ENCODE measurements around the gene TMEM187.
A peak's percentile ranks its signal among the peaks of the same experiment; 100 is the strongest.

The TMEM187 gene

DNA sequence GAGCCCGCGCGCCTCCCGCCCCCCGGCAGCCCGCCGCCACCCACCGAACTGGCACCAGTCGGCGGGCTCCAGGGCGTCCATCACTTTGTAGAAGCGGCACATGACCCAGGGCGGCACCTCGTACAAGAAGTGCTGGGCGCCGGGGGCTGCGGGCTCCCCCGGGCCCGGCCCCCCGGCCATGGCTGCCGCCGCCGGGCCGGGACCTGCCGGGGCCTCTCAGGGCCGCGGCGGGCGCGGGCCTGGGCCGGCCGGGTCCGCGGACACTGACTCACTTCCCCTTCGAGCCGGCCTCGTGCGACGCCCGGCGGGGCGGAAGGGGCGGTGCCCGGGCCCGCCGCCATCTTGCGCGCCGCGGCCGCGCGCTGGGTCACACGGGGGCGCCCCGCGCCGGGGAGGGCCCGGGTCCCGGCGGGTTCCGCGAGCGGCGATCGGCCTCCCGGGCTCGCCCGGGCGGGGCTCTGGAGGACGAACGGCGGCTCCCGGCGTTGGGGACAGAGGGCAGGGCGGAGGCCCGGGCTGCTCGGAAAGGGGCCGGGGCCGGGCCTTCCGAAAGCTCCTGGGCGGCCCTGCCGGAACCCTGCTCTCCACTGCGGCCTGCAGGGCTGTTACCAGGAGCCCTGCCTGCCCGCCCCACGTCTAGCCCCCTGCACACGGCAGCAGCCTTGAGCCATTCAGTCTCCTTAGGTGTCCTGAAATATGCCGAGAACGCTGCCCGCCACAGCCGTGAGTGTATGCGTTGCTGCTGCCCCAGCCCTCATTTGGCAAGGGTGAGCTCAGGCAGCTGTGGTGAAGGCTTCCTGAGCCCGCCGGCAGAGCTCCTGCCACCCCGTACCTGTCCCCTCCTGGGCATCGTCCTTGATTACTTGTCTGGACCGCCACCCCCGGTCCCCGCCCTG is 47.3 kb downstream of the TMEM187 start, which contains the start of gene IRAK1:
TSS of gene IRAK1 (minus strand) at position 270 of the 896 bp plus-strand sequence. CDS start at position 180, 90 bp downstream.
- DNase-seq = peak; percentile 67

- DNase-seq = no peak
Observed at GRCh38 chrX:154020536-154021115, 48.1 kb downstream of the TMEM187 start.

GRCh38 chrX:154021131-154021611 is 48.6 kb downstream of the TMEM187 start:
- DNase-seq = no peak

DNA sequence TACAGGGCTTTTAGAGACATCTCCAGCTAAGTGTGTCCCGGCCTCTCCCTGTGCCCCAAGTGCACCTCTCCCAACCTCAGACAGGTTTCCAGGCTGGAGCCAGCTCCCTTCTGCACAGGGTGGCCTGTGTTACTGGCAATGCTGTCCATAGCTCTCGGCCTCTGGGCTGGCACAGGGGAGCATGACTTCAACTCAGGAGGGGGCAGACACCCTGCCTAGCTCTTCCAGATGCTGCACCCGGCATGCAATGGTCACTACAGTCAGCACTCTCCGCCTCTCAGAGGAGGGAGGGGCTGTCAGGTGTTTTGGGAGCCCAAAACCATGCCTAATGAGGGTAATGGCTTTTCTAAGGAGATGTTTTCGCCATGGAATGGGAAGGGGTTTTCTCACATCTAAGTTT is 49.6 kb downstream of the TMEM187 start:
- DNase-seq = no peak

- no peak for DNase-seq
Observed at GRCh38 chrX:154023276-154024000, 50.9 kb downstream of the TMEM187 start.

DNA sequence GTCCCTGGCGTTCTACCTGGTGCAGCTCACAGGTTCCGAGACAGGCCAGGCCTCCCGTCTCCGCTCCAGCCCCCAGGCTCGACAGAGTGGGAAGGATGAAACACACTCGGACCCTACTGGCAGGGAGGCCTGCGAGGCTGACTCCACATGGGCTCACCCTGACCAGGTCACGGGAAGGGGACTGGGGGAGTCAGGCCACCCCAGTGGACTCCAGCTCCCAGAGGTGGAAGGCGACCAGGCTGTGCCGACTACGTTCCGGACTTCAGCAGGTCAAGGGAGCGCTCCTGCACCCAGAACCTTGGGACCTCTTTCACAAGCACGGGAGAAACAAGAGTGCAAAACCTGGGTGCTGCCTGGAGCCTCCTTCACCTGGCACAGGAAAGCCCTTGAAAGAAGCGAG is 51.7 kb downstream of the TMEM187 start:
- no peak for DNase-seq

DNA sequence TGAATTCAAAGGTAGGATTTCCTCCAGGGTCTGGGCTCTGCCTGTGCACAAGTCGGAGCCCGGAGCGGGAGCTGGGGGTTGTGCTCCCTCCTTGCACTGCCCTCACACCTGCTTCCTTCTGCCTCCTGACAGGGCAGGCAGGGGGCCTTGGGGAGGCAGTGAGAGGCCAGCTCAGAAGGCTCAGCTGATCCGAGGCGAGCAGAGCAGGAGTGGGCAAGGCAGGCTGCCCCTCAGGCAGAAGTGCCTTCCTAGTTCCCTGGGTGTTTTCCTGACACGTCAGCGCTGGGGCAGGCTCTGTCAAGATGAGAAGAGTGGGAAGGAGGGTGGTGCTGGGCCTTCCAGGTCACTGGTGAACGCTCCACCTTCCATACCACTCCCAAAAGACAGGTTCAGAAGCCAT is 52.7 kb downstream of the TMEM187 start:
- DNase-seq = no peak

DNA sequence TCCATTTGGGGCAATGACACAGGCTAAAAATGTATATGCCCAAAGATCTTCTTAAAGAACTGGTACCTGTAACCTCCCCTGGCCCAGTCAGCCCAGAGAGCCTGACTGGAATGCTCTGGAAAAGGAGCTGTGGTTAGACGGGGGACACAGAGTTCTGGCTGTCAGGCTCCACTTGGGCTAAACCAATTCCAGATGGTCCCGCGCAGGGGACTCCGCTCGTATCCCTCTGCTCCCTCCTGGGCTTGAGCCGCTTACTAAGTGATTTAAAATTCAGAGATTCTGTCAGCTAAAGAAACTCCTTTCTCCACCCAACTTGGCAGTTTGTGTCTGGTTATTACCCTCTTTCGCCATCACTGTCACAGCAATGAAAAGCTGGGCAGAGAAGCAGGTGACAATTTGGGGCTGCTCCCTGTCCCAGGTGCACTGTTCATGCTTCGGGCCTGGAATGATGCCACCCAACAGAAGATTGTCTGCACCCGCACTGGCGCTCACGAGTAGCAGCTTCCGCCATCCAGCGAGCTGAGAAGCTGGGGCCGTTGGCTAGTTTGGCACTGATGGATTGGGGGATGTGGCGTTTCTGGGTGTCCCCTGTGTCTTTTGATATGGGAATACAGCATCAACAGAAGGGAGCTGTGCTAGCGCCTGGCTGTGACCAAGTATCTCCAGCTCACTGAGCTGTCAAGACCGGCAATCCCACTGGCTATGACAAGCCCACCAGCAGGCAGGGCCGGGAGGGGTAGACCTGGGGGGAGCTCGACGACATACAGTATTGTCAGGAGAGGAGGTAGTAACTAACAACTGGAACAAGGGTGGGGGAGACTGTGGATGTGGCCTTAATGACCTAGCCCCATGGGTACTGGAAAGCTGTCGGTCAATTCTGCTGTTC is 53.8 kb downstream of the TMEM187 start:
- no peak for DNase-seq

DNA sequence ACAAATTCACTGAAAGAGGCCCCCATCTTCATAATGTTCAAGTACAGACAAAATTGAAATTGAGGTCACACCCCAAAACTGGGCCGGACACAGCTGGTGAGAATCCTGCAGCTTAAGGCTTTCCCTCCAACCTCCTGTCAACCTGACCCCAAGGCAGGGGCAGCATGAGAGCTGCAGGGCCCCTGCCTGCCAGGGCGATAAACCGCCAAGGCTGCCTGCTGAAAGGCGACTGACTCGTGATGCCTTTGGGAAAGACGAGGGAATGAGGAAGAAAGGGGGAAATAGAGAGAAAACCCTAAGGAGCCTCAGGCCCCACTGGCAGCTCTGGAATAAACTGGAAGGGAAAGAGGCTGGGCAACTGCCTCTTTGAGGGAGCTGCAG is 54.5 kb downstream of the TMEM187 start:
- DNase-seq = no peak

DNA sequence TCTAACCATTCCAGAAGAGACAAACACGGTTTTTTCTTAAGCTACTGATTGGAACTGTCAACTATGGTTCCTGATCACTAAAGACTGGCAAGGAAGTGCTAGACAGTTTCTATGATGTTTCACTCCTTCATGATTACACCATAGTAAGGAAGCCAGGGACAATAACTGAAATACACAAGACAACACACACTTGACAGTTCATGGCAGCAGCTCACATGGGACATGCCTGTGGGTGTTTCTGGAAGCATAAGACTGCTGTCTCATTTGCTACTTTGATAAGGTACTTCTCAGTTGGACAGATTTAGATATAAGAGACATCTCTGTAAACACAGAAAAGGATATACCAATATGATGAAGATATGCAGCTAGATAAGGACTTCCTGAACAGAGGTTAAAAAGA is 55.4 kb downstream of the TMEM187 start:
- DNase-seq = no peak

GRCh38 chrX:154028502-154029184 is 56.1 kb downstream of the TMEM187 start:
- no peak for DNase-seq

- no peak for DNase-seq
Observed at GRCh38 chrX:154029439-154029838, 56.9 kb downstream of the TMEM187 start.

DNA sequence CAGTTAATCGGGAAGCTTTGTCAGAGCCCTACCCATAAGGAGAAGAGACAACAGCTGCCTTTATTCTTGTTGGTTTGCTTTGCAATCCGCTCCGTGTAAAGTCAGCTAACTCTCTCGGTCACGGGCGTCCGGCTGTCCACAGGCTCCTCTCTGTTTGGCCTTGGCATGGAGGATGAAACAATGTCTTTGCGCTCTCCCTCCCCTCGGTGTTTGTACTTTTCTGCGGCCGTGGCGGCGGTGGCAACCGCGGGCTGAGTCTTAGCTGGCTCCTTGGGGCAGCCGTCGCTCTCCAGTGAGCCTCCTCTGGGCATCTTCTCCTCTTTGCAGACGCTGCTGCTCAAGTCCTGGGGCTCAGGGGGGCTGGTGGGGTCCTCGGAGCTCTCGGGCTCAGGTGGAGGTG is 57.7 kb downstream of the TMEM187 start:
- no peak for DNase-seq

GRCh38 chrX:154030715-154031305 is 58.3 kb downstream of the TMEM187 start:
- no peak for DNase-seq

- no peak for DNase-seq
Observed at GRCh38 chrX:154032160-154032559, 59.6 kb downstream of the TMEM187 start.

DNA sequence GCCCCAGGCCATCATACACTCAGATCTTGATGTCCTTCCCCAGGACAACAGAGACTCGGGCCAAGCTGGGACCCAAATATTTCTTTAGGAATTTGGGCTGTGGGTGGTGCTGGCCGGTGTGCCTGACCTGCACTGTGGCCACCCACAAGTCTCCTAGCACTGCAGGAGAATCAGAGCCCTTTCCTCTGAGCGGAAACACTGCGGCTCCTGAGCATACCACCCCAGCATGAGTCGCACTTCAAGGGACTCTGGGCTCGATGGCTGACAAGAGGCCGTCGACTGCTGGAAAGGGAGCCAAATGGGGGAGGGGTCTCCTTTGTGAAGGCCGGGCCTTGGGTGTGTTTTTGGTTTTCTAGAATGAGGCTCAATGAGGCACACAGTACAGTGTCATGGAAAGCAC is 60.1 kb downstream of the TMEM187 start:
- no peak for DNase-seq
